Hippocampal formation (tissue), 2 donors: Measurements from ENCODE around the gene APBA2.

Source experiments
- DNase-seq, 2 donors: peaks; one replicate each; lab custom pipeline; 2025; lab: John Stamatoyannopoulos, UW

The APBA2 gene

DNA sequence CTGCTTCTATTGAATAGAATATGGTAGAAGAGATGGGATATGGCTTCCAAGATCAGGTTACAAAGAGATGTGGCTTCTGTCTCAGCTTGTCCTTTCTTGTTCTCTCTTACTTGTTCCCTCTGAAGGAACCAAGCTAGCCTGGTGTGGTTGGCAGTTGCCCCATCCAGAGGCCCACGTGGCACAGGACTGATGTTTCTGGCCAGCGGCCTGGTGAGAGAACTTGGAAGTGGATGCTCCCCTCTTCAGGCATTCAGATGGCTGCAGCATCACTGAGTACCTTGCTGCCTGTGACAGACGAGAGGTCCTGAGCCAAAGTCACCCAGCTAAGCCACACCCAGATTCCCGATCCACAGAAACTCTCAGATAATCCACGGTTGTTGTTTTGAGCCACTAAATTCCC is 200.2 kb downstream of the APBA2 start:
- no peak for DNase-seq

- no peak for DNase-seq
Measured at GRCh38 chr15:29086891-29087290, 201.1 kb downstream of the APBA2 start.

DNA sequence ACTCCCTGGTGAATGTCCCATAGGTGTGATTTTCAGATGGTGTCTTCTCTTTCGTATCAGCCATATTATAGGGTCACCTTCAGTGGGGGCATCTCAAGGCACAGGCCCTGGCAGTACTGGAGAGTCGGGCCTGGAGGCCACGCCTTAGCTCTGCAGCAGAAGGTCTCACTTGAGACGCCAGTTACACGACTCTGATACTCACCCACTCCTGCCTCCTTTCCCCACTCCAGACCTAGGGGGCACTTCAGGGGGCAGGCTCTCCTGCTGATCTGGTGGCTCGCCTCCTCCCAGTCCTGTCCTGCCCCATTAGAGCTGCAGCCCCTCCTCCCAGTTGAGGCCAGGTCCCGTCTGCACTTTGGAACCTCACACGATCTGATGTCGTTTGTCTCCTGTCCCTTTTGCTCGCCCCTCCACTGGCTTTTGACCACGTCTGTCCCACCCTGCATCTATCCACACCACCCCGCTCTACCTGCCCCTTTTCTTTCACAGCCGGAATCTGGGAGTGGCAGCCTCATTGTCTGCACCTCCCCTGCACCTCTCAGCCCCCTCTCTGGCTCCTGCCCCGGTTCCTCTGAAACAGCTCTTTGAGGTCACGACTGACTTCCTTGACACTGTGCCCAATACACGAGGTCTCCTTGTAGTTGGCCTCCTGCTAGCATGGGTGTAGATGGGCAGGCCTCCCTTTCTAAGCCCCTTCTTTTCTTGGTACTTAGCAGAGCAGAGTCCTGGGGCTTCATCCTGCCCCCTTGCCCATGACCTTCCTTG is 201.9 kb downstream of the APBA2 start:
- no peak for DNase-seq

DNA sequence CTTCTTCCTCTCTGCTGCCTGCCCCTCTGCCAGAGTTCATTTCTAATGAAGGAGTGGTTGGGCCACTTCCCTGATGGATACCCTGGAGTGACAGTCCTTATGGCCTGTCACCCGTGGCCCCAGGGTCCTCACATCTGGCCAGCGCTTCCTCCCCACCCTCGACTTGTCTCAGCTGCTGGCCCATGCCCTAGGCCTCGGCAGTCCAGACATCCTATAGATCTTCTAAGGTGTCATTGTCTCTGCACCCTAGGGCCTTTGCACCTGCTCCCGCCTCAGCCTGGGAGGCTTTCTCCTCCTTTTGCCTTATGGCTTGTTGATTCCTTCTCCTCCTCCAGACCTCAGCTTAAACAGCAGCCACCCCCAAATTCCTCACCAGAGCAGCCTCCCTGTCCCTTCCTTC is 202.9 kb downstream of the APBA2 start:
- DNase-seq, result no peak

- DNase-seq, result peak in 1 of 2 donors; percentile 79
Measured at GRCh38 chr15:29089731-29090616, 204.2 kb downstream of the APBA2 start.

GRCh38 chr15:29090617-29091466 is 205.1 kb downstream of the APBA2 start:
- DNase-seq, result no peak

DNA sequence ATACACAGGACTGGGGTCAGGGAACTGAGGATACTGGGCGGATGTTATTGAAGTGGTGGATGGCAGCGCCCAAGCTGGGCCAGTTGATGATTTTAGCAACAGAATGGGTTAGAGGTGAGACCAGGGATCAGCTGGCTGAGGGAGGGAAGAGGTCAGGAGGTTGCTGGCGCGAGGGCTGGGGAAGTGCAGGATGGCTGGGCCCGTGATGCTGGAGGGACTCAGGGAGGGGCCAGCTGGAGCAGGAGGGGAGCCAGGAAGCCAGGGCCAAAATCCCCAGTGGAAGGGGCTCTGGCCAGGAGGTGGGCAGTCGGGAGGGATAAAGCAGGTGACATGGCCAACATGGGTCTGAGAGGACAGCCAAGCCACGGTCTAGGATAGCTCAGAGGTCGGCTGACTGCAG is 205.9 kb downstream of the APBA2 start:
- DNase-seq, result no peak

GRCh38 chr15:29092376-29093064 is 206.7 kb downstream of the APBA2 start:
- DNase-seq, result no peak

DNA sequence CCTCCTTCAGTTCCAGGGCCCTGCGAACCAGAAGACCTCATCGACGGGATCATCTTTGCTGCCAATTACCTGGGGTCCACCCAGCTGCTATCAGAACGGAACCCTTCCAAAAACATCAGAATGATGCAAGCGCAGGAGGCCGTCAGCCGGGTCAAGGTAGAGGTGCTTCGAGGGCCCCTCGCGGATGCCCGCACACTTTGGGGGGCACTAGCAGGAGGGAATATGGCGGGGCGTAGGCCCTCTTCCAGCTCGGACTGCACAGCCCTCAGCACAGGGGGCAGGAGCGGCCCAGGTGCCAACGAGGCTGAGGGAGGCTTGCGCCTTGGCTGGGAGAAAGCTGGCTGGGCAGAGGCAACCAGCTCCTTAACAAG is 207.3 kb downstream of the APBA2 start:
- DNase-seq, result no peak

DNA sequence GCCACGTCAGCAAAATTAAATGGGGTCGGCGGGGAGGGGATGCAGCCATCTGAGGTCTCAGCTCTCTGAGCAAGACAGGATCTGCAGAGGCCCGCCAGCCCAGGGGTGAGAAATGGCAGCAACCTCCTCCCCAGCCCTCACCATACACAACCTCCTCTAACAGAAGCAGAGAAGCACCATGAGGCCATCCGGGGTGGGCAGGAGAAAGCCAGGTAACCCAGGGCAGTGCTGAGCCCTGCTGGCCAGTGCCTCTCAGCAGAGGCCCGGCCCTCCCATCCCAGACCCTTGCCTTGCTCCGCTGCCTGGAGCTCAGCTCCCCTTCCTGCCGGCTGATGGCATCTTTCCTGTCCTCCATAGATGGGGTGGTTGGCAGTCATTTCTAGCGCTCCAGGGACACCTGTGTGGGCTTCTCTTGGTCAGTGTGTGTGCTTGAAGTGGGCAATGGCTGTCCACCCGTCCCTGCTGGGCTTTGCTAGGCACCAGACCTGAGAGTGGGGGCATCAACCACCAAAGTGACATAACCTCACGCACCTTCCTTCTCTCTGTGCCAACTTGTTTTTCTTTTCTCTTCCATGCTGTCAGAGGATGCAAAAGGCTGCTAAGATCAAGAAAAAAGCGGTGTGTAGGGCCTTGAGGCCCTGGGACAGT is 208.0 kb downstream of the APBA2 start:
- no peak for DNase-seq

GRCh38 chr15:29094711-29095110 is 208.9 kb downstream of the APBA2 start:
- no peak for DNase-seq

GRCh38 chr15:29095746-29096145 is 210.0 kb downstream of the APBA2 start:
- DNase-seq, result no peak

GRCh38 chr15:29097168-29097567 is 211.4 kb downstream of the APBA2 start:
- no peak for DNase-seq

DNA sequence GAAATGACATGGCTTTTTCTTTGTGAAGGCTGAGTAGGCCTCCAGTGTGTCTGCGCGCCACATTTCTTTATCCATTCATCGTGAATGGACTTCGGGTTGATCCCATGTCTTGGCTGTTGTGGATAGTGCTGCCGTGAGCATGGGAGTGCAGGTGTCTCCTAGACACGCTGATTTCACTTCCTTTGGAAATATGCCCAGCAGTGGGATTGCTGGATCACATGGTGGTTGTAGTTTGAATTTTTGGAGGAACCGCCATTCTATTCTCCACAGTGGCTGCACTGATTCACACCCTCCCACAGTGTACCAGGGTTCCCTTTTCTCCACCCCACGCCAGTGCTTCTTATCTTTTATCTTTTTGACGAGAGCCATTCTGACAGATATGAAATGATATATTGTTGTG is 212.2 kb downstream of the APBA2 start:
- no peak for DNase-seq

DNA sequence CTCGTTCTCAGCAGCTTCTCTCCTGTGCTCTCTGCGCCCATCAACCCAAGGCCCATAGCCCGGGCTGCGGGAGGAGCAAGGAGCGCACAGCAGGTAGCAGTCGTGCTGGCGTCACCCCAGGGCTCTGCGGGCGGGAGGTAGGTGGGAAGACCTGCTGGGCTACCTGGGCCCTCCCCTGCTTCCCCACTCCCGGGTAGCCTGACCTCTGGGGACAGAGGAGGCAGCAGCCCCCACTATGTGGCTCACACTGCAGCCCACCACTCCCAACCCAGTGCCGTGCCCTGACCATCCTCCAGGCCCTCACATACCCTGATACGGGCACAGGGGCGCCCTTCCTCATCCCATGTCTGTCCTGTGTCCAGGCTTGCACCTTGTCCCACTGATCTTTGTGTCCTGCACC is 212.9 kb downstream of the APBA2 start:
- DNase-seq, result no peak

GRCh38 chr15:29099131-29099880 is 213.5 kb downstream of the APBA2 start:
- no peak for DNase-seq

GRCh38 chr15:29100486-29101000 is 214.8 kb downstream of the APBA2 start:
- DNase-seq, result no peak

DNA sequence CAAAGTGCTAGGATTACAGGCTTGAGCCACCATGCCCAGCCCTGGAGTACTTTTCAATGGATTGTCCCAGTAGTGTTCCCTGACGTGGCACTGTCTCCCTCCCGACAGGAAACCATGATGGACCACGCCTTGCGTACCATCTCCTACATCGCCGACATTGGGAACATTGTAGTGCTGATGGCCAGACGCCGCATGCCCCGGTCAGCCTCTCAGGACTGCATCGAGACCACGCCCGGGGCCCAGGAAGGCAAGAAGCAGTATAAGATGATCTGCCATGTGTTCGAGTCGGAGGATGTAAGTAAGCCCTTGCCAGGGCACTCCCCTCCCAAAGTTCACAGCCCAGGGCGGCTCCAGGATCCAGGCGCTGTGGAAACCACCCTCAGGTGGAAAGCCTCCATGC is 215.7 kb downstream of the APBA2 start:
- no peak for DNase-seq

GRCh38 chr15:29102173-29102794 is 216.5 kb downstream of the APBA2 start:
- peak in 1 of 2 donors; percentile 29 for DNase-seq
